K562 treated with DMSO at 1 percent for 4 hours (cell line): ENCODE data around the gene ARHGEF40. TPM values are rescaled to one million over a fixed set of nuclear protein-coding genes. Genes with fewer than 3 reads are reported as not detected.

Source experiments
- total RNA-seq: library from RNA; unstranded; fragments of 300-600 nt; gene quantifications from 2 replicates; pipeline ENCODE4 v1.2.3, GENCODE V29; 2022; ENCODE audit not compliant: insufficient read depth

Gene ARHGEF40
- 4.5 and 5.3 TPM in 2 replicates for total RNA-seq

GRCh38 chr14:21070083-21070609 lies at the start of gene ARHGEF40:
ARHGEF40 (plus strand) TSS chr14:21070304; CDS start chr14:21070397, 93 bp downstream.

GRCh38 chr14:21024585-21025370 lies 45.3 kb upstream of the ARHGEF40 start, which contains the start of gene NDRG2:
NDRG2 (minus strand) TSS chr14:21025061; CDS start chr14:21023315, 1,746 bp downstream.

GRCh38 chr14:21029917-21030316 lies 40.2 kb upstream of the ARHGEF40 start, which contains the start of gene TPPP2:
TPPP2 (plus strand) TSS chr14:21030217; CDS start chr14:21030582, 365 bp downstream.

GRCh38 chr14:21034707-21035106 lies 35.4 kb upstream of the ARHGEF40 start, which contains the start of gene RNASE13:
RNASE13 (minus strand) TSS chr14:21034807; CDS start chr14:21034288, 519 bp downstream.

GRCh38 chr14:21041676-21042433 lies 28.2 kb upstream of the ARHGEF40 start, which contains the start of gene RNASE7:
RNASE7 (plus strand) TSS chr14:21042362; CDS start chr14:21042993, 631 bp downstream.

GRCh38 chr14:21057803-21058675 lies 12.1 kb upstream of the ARHGEF40 start, which contains the start of gene RNASE8:
RNASE8 (plus strand) TSS chr14:21057822; CDS start chr14:21057893, 71 bp downstream.

GRCh38 chr14:21098076-21098891 lies 28.2 kb downstream of the ARHGEF40 start, which contains the start of gene ZNF219:
ZNF219 (minus strand) TSS chr14:21098655; CDS start chr14:21093591, 5,064 bp downstream.

GRCh38 chr14:21100931-21101330 lies 30.8 kb downstream of the ARHGEF40 start, which contains the start of gene TMEM253:
TMEM253 (plus strand) TSS chr14:21101066; CDS start chr14:21101344, 278 bp downstream.

Other genes with a start within 250 kb of the ARHGEF40 start
- not detected in 2 replicates for gene RNASE3, start 178.9 kb upstream of the ARHGEF40 start, total RNA-seq
- not detected in 2 replicates for gene RNASE2, start 114.8 kb upstream of the ARHGEF40 start, total RNA-seq
- 65.2 and 77.8 TPM in 2 replicates for gene METTL17, start 80.3 kb upstream of the ARHGEF40 start, total RNA-seq
- not detected in 2 replicates for gene SLC39A2, start 71.0 kb upstream of the ARHGEF40 start, total RNA-seq
- gene NDRG2, start 45.2 kb upstream of the ARHGEF40 start, total RNA-seq, result 81.3 and 141 TPM in 2 replicates
- not detected in 2 replicates for gene TPPP2, start 40.1 kb upstream of the ARHGEF40 start, total RNA-seq
- not detected in 2 replicates for gene RNASE13, start 35.5 kb upstream of the ARHGEF40 start, total RNA-seq
- gene RNASE7, start 27.9 kb upstream of the ARHGEF40 start, total RNA-seq, result not detected in 2 replicates
- not detected in 2 replicates for gene RNASE8, start 12.5 kb upstream of the ARHGEF40 start, total RNA-seq
- 17.2 and 24.1 TPM in 2 replicates for gene ZNF219, start 28.4 kb downstream of the ARHGEF40 start, total RNA-seq
- not detected in 2 replicates for gene TMEM253, start 30.8 kb downstream of the ARHGEF40 start, total RNA-seq
- gene OR5AU1, start 85.8 kb downstream of the ARHGEF40 start, total RNA-seq, result not detected in 2 replicates
- gene HNRNPC, start 199.1 kb downstream of the ARHGEF40 start, total RNA-seq, result 505 and 565 TPM in 2 replicates
- 0.84 and 1.1 TPM in 2 replicates for gene RPGRIP1, start 209.8 kb downstream of the ARHGEF40 start, total RNA-seq